Subcutaneous abdominal adipose tissue (tissue), 5 donors: ENCODE results near the gene IFT25.
A peak's percentile ranks its signal among the peaks of the same experiment; 100 is the strongest.
"Not testable (repeated sequence)": the region's sequence is repeated elsewhere in the genome, so short reads cannot be mapped to it uniquely, and the experiment has no call there.

ENCODE experiments used
- H3K27ac ChIP-seq: one replicate; pipeline ENCODE4 v1.7.0; 2013; ENCODE audit warnings: low read depth, mild to moderate bottlenecking, inconsistent platforms, low read length, moderate library complexity
- H3K27me3 ChIP-seq, 5 donors: one replicate each; pipeline ENCODE4 v1.7.0; 2013; ENCODE audit warnings: low read length in 5 of 5, inconsistent platforms in 1 of 5; ENCODE audit not compliant: control insufficient read depth in 5 of 5, insufficient read depth in 4 of 5
- H3K36me3 ChIP-seq, 5 donors: one replicate each; pipeline ENCODE4 v1.7.0; 2013; ENCODE audit warnings: low read length in 5 of 5; ENCODE audit not compliant: control insufficient read depth in 5 of 5, insufficient read depth in 5 of 5
- H3K4me1 ChIP-seq, 5 donors: one replicate each; pipeline ENCODE4 v1.7.0; 2013; ENCODE audit warnings: low read length in 5 of 5, mild to moderate bottlenecking in 3 of 5, moderate library complexity in 1 of 5; ENCODE audit not compliant: control insufficient read depth in 5 of 5, insufficient read depth in 5 of 5
- H3K4me3 ChIP-seq, 5 donors: one replicate each; pipeline ENCODE4 v1.7.0; 2013; ENCODE audit warnings: low read length in 5 of 5, low read depth in 1 of 5
- H3K9ac ChIP-seq, 5 donors: one replicate each; pipeline ENCODE4 v1.7.0; 2013; ENCODE audit warnings: low read length in 5 of 5, mild to moderate bottlenecking in 4 of 5, moderate library complexity in 3 of 5
- H3K9me3 ChIP-seq, 5 donors: one replicate each; pipeline ENCODE4 v1.7.0; 2013; ENCODE audit warnings: low read length in 5 of 5; ENCODE audit not compliant: control insufficient read depth in 5 of 5
- donor health status: healthy.
- donor health status: healthy.
- donor health status: healthy.
- donor health status: healthy.
- donor health status: healthy.

The IFT25 gene

DNA sequence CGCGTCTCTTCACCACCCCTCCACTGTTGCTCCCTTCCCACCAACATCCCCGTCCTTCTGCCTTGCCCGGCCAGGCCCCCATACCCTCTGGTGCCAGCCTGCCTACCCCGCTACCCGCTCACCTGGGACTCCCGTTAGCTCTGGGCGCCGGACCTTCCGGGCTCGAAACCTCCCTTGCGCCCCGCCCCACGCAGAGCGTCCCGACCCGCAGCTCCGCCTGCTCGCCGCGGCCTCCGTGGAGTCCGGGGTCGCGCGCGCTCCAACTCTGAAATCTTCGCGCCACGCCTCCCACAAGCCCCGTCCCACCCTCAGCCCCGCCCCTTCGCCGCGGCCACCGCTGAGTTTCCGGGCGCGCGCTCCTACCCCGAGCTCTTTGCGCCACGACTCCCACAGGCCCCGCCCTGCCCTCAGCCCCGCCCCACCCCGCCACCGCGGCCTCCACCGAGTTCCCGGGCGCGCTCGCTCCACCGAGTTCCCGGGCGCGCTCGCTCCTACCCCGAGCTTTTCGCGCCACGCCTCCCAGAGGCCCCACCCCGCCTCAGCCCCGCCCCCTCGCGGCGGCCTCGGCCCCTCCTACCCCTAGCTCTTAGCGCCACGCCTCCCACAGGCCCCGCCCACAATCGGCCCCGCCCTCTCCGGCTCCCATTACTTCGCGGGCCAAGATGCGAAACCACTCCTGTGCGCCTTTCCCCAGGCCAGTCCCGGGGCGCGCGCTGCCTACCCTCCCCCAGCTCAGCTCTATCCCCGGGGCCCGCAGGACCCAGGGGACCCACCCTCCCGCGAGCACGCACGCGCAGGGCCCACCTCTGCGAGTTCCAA is at the start of gene IFT25:
Gene IFT25 (minus strand): TSS at position 267 of the 819 bp plus-strand sequence. CDS start 5,617 bp downstream, outside the sequence.
- no peaks in the 10 kb centered on the region for H3K9me3 ChIP-seq
- H3K4me1 ChIP-seq, result peaks cover 6 to 27% (median 21%) of the 10 kb centered on the region in 5 donors
- H3K27me3 ChIP-seq, result no peaks in the 10 kb centered on the region
- H3K4me3 ChIP-seq, result peak within 1 kb of the TSS; percentile 81 to 96 (median 90)
- peak within 1 kb of the TSS; percentile 59 to 97 (median 88) for H3K9ac ChIP-seq
- no peaks in the 10 kb centered on the region for H3K36me3 ChIP-seq
- peak within 1 kb of the TSS; percentile 68 for H3K27ac ChIP-seq

DNA sequence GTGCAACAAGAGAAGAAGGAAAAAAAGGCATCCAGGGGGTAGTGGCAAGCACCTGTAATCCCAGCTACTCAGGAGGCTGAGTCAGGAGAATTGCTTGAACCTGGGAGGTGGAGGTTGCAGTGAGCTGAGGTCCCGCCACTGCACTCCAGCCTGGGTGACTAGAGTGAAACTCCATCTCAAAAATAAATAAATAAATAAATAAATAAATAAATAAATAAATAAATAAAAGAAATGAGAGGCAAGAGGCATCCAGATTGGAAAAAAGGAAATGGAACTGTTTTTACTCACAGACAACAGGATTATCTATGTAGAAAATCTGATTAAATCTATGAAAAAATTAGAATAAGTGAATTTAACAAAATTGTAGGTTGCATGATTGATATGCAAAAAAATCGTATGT is 49.0 kb upstream of the IFT25 start:
- not testable (repeated sequence) for H3K9me3 ChIP-seq, H3K27ac ChIP-seq, H3K9ac ChIP-seq, H3K4me3 ChIP-seq, H3K4me1 ChIP-seq, H3K27me3 ChIP-seq, H3K36me3 ChIP-seq

DNA sequence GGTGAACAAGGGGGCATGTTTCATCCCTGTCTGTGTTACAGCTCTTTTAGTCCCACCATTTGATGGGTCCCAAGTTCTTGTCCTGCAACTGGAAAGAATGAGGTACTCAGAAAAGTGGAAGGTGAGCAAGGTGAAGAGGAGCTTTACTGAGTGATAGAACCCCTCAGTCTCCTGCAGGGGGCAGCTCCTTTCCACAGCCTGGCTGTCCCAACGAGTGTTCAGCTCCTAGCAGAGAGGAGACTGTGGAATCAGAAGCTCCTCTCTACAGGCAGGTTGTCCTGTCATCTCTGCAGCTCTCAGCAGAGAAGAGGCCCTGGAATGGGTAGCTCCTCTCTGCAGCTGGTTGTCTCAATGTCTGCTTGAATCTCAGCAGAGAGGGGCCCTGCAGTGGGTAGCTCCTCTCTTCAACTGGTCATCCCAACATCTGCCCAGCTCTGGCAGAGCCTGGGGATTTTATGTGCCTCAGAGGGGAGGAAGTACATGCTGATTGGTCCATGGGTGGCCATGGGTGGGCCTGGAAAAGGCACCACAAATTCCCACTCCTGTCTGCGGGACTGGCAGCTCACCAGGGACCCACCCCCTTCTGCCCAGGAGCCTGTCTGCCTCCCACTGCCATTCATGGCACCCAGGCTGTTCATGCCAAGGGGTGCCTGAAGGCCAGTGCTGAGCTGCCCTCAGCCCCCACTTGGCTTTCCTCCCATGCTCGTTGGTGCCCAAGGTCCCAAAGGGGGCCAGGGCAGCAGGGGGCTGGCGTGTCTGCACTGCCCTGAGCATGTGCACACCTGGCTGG is 46.8 kb upstream of the IFT25 start:
- Histone ChIP-seq H3K4me1 (no peaks in the 10 kb centered on the region), H3K4me3 (no peak overlapping the region), H3K27ac (no peak overlapping the region)

DNA sequence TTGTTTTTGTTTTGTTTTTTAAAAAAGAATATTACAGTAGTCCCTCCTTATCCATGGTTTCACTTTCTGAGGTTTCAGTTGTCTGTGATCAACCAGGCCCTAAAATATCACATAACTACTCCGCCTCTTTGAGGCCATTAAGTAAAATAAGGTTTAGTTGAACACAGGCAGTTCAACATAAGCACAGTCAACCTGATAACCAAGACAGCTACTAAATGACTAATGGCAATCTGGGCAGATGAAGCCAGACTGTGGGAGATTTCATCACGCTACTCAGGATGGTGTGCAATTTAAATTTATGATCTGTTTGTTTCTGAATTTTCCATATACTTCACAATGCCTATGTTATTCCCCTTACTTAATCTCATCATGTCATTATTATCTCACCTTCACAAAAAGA is 42.4 kb upstream of the IFT25 start:
- Histone ChIP-seq H3K9me3 (no peaks in the 10 kb centered on the region), H3K27ac (no peak overlapping the region), H3K36me3 (no peaks in the 10 kb centered on the region), H3K4me3 (no peak overlapping the region), H3K4me1 (peaks cover 0 to under 1% (median under 1%) of the 10 kb centered on the region in 5 donors), H3K9ac (no peak overlapping the region), H3K27me3 (no peaks in the 10 kb centered on the region)

More for the DNA sequence above, 46.8 kb upstream of the IFT25 start:
- no peaks in the 10 kb centered on the region for H3K9me3 ChIP-seq
- H3K27me3 ChIP-seq, result no peaks in the 10 kb centered on the region
- no peaks in the 10 kb centered on the region for H3K36me3 ChIP-seq
- H3K9ac ChIP-seq, result no peak overlapping the region

DNA sequence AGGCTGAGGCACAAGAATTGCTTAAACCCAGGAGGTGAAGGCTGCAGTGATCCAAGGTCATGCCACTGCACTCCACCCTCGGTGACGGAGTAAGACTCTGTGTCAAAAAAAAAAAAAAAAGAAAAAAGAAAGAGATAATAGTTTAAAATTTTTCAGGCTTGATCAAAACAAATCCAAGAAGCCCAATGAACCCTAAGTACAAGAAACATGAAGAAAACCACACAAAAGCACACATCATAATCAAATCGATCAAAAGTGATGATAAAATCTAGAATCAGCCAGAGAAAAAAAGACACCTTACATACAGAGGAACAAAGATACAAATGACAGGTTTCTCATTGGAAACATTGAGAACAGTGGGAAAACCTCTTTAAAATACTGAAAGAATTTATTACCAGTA is 41.0 kb upstream of the IFT25 start:
- H3K27me3 ChIP-seq, result no peaks in the 10 kb centered on the region
- H3K27ac ChIP-seq, result no peak overlapping the region
- no peak overlapping the region for H3K4me3 ChIP-seq
- peaks cover 0 to 11% (median 10%) of the 10 kb centered on the region in 5 donors for H3K4me1 ChIP-seq
- H3K36me3 ChIP-seq, result no peaks in the 10 kb centered on the region
- H3K9me3 ChIP-seq, result no peaks in the 10 kb centered on the region
- no peak overlapping the region for H3K9ac ChIP-seq

DNA sequence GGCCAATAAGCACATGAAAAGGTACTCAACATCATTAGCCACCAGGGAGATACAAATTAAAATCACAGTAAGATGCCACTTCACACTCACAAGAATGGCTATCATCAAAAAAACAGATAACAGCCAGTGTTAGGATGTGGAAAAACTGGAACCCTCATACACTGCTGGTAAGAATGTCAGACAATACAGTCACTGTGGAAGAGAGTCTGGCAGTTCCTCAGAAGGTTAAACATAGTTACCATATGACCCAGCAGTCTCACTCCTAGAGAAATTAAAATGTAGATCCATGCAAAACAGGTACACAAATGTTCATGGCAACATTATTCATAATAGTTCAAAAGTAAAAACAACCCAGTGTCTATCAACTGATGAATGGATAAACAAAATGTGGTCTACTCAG is 39.2 kb upstream of the IFT25 start:
- Histone ChIP-seq H3K27ac (no peak overlapping the region), H3K4me3 (no peak overlapping the region), H3K27me3 (no peaks in the 10 kb centered on the region), H3K9ac (no peak overlapping the region), H3K9me3 (no peaks in the 10 kb centered on the region), H3K4me1 (peaks cover 0 to 14% (median 10%) of the 10 kb centered on the region in 5 donors), H3K36me3 (no peaks in the 10 kb centered on the region)

DNA sequence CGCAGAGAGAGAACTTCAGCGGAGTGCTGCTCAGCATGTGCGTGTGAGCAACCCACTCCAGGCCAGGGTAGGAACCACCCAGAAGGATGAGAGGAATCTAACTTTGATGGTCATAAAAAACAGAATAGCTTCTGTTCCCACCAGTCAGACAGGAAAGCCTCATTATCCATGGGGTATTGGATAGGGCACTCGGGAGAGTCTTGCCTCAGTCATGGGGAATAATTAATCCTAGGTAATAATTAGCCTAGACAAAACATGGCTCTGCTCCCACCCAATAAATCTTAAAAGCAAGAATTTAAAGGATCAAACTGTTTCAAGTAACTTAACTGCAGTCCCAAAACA is 37.2 kb upstream of the IFT25 start:
- no peak overlapping the region for H3K27ac ChIP-seq

DNA sequence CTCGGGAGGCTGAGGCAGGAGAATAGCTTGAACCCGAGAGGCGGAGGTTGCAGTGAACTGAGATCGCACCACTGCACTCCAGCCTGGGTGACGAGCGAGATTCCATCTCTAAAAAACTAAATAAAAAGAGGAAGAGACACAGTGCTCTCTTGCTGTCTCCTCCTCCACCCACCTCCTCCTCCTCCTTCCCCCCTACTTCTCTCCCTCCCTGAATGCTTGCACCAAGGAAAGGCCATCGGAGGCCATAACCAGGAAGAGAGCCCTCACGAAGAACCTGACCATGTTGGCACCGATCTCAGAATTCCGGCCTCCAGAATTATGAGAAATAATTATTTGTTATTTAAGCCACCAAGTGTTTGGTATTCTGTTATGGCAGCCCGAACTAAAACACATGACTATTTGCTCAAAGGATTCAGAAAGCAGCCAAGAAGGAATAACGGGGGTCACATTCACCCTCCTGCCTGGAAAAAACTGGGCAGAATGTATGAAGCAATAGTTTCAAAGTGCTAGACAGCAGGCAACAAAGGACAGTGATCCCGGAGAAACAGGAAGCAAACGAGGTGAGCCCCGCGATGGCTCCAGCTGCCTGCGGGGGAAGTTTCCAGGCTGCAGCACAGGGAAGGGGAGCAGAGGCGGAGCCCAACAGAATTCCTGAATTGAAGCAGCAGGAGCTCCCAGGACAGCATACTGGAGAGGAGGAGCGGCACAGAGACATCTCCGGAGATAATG is 36.7 kb upstream of the IFT25 start:
- Histone ChIP-seq H3K27ac (no peak overlapping the region), H3K27me3 (no peaks in the 10 kb centered on the region), H3K4me1 (peaks cover 0 to 14% (median 10%) of the 10 kb centered on the region in 5 donors), H3K9me3 (no peaks in the 10 kb centered on the region), H3K9ac (peak overlapping the region; percentile 5 to 61 (median 49)), H3K4me3 (peak overlapping the region; percentile 42 to 75 (median 65)), H3K36me3 (no peaks in the 10 kb centered on the region)

More for the DNA sequence above, 37.2 kb upstream of the IFT25 start:
- peaks cover 0 to 14% (median 10%) of the 10 kb centered on the region in 5 donors for H3K4me1 ChIP-seq
- H3K36me3 ChIP-seq, result no peaks in the 10 kb centered on the region
- peak overlapping the region; percentile 42 to 75 (median 65) for H3K4me3 ChIP-seq
- H3K9ac ChIP-seq, result peak overlapping the region in 4 of 5 donors; percentile 5 to 61 (median 40)
- H3K27me3 ChIP-seq, result no peaks in the 10 kb centered on the region
- no peaks in the 10 kb centered on the region for H3K9me3 ChIP-seq

DNA sequence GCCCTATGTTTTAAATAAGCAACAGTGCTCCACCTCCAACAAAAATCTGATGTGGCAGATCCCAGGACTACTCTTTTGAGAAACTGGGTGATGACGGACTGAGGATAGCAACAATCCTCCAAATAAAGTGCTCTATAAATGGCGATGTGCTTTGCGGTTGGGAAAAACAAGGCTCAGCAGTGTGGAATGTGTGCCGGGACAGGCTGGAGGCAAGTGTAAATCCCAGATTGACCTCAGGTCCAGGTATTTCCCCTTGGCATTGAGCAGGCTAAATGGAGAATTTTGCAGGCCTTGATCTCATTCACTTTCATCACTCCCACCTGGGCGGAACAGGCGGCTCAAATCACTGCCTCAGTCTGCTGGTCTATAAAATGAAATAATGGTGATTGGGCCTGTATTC is 35.7 kb upstream of the IFT25 start:
- no peaks in the 10 kb centered on the region for H3K9me3 ChIP-seq
- no peak overlapping the region for H3K27ac ChIP-seq
- H3K27me3 ChIP-seq, result no peaks in the 10 kb centered on the region
- peaks cover 0 to 14% (median 10%) of the 10 kb centered on the region in 5 donors for H3K4me1 ChIP-seq
- no peak overlapping the region for H3K9ac ChIP-seq
- no peaks in the 10 kb centered on the region for H3K36me3 ChIP-seq
- no peak overlapping the region for H3K4me3 ChIP-seq
